Calu3 (cell line): ENCODE measurements around the gene SPTB. TPM values are rescaled to one million over a fixed set of nuclear protein-coding genes. Genes with fewer than 3 reads are reported as not detected.

Experiments used
- BruUV-seq: library from RNA; stranded (reverse); fragments of 400-500 nt; replicated peaks from 2 replicates; lab custom pipeline; 2021; lab: Mats Ljungman, UMichigan
- CTCF ChIA-PET: fragments of 300-600 bp; sonication (Branson Sonifier 250); formaldehyde crosslinking; loops from one replicate; lab custom pipeline; 2022; ENCODE audit warnings: antibody characterized with exemption; lab: Charles Lee
- DNase-seq: peaks from one replicate; pipeline ENCODE4 v3.0.0; 2022
- H3K27ac Mint-ChIP-seq: one replicate; pipeline ENCODE4 v1.8.0; 2022; ENCODE audit warnings: mixed read lengths; ENCODE audit not compliant: unreplicated experiment
- H3K27me3 Mint-ChIP-seq: one replicate; pipeline ENCODE4 v1.8.0; 2022; ENCODE audit warnings: mixed read lengths; ENCODE audit not compliant: unreplicated experiment
- H3K36me3 Mint-ChIP-seq: one replicate; pipeline ENCODE4 v1.8.0; 2022; ENCODE audit warnings: mild to moderate bottlenecking, moderate library complexity, mixed read lengths; ENCODE audit not compliant: insufficient read depth, unreplicated experiment
- H3K4me1 Mint-ChIP-seq: one replicate; pipeline ENCODE4 v1.8.0; 2022; ENCODE audit warnings: mild to moderate bottlenecking, low read depth, mixed read lengths; ENCODE audit not compliant: unreplicated experiment
- H3K4me3 Mint-ChIP-seq: one replicate; pipeline ENCODE4 v1.8.0; 2022; ENCODE audit warnings: mild to moderate bottlenecking, low read depth, moderate library complexity, mixed read lengths; ENCODE audit not compliant: unreplicated experiment
- H3K9me3 Mint-ChIP-seq: one replicate; pipeline ENCODE4 v1.8.0; 2022; ENCODE audit warnings: low read depth, mixed read lengths; ENCODE audit not compliant: unreplicated experiment
- CTCF ChIP-seq: fragments of 200-600 bp; IDR thresholded peaks from one replicate; pipeline ENCODE4 v1.8.0; 2022; ENCODE audit warnings: antibody characterized with exemption; ENCODE audit not compliant: unreplicated experiment
- intact Hi-C: fragments of 100-400 bp; cut with micrococcal nuclease; formaldehyde crosslinking; loops from one replicate; pipeline ENCODE4 v1.10.0; 2022; ENCODE audit not compliant: unreplicated experiment
- total RNA-seq: library from RNA; stranded (reverse); gene quantifications from 2 replicates; pipeline ENCODE4 v1.2.3, GENCODE V29; 2022

The SPTB gene
- total RNA-seq, 1 experiment from 2014 or later: not detected

GRCh38 chr14:64800000-64800399, 79.7 kb downstream of the SPTB start:
- Mint-ChIP-seq H3K4me3 (no peak overlapping the region), H3K27ac (no peak overlapping the region), H3K27me3 (peaks cover 72% of the 10 kb centered on the region), H3K36me3 (no peaks in the 10 kb centered on the region), H3K9me3 (no peaks in the 10 kb centered on the region), H3K4me1 (no peaks in the 10 kb centered on the region)
- DNase-seq: peak; percentile 55
- intact Hi-C loops: loop anchor here (2.0 kb wide), 1 partner anchor 93 kb away; no protein-coding TSS in a partner anchor
- CTCF ChIA-PET: interaction anchor here (1.0 to 3.6 kb wide), 3 partner anchors 23 to 92 kb away, joined by 3 to 17 read pairs (median 3); no protein-coding TSS in a partner anchor
- peak; percentile 35 for TF ChIP-seq CTCF
- no TSS peak for BruUV-seq

GRCh38 chr14:64799555-64799954, 80.2 kb downstream of the SPTB start:
- BruUV-seq: no TSS peak
- no peaks in the 10 kb centered on the region for H3K9me3 Mint-ChIP-seq
- peaks cover 76% of the 10 kb centered on the region for H3K27me3 Mint-ChIP-seq
- H3K4me3 Mint-ChIP-seq: no peak overlapping the region
- intact Hi-C loops: no loop called here
- H3K36me3 Mint-ChIP-seq: no peaks in the 10 kb centered on the region
- H3K4me1 Mint-ChIP-seq: no peaks in the 10 kb centered on the region
- DNase-seq: no peak
- H3K27ac Mint-ChIP-seq: no peak overlapping the region
- CTCF ChIA-PET: interaction anchor here (1.0 to 3.6 kb wide), 3 partner anchors 24 to 92 kb away, joined by 3 to 17 read pairs (median 3); no protein-coding TSS in a partner anchor
- TF ChIP-seq CTCF: no peak

- Mint-ChIP-seq H3K27ac (no peak overlapping the region), H3K27me3 (peaks cover 80% of the 10 kb centered on the region), H3K36me3 (no peaks in the 10 kb centered on the region), H3K4me3 (no peak overlapping the region), H3K4me1 (no peaks in the 10 kb centered on the region), H3K9me3 (no peaks in the 10 kb centered on the region)
- no peak for DNase-seq
- BruUV-seq: no TSS peak
- CTCF ChIA-PET: interaction anchor here (0.6 kb wide), 1 partner anchor 104 kb away, joined by 6 read pairs; no protein-coding TSS in a partner anchor
- intact Hi-C loops: no loop called here
- no peak for TF ChIP-seq CTCF
Measured at GRCh38 chr14:64796369-64796768, 83.3 kb downstream of the SPTB start.

- Mint-ChIP-seq H3K4me3 (no peak overlapping the region), H3K36me3 (no peaks in the 10 kb centered on the region), H3K27ac (no peak overlapping the region), H3K9me3 (no peaks in the 10 kb centered on the region), H3K27me3 (peaks cover 75% of the 10 kb centered on the region), H3K4me1 (no peaks in the 10 kb centered on the region)
- intact Hi-C loops: no loop called here
- DNase-seq: no peak
- no peak for TF ChIP-seq CTCF
- no TSS peak for BruUV-seq
- CTCF ChIA-PET: no interaction called here
Measured at GRCh38 chr14:64795921-64796320, 83.8 kb downstream of the SPTB start.
